GM18517 (cell line): Measurements from ENCODE around the gene SETD4.
"Not testable (repeated sequence)": the region's sequence is repeated elsewhere in the genome, so short reads cannot be mapped to it uniquely, and the experiment has no call there.

Source experiments
- ATAC-seq: cut with Tn5 transposase; IDR thresholded peaks from one replicate; pipeline ENCODE4 v1.9.1; 2021; ENCODE audit warnings: mild to moderate bottlenecking, moderate library complexity; ENCODE audit not compliant: unreplicated experiment

Gene SETD4

GRCh38 chr21:36079010-36079649, 18.8 kb upstream of the SETD4 start:
- no peak for ATAC-seq

GRCh38 chr21:36077758-36078157, 17.4 kb upstream of the SETD4 start:
- ATAC-seq = no peak

GRCh38 chr21:36076878-36077655, 16.7 kb upstream of the SETD4 start:
- no peak for ATAC-seq

GRCh38 chr21:36075953-36076352, 15.6 kb upstream of the SETD4 start:
- no peak for ATAC-seq

- no peak for ATAC-seq
Measured at GRCh38 chr21:36075171-36075570, 14.8 kb upstream of the SETD4 start.

GRCh38 chr21:36073911-36074310, 13.6 kb upstream of the SETD4 start:
- ATAC-seq = not testable (repeated sequence)

GRCh38 chr21:36073181-36073580, 12.9 kb upstream of the SETD4 start:
- ATAC-seq = no peak

- ATAC-seq = no peak
Measured at GRCh38 chr21:36072453-36073162, 12.3 kb upstream of the SETD4 start.

GRCh38 chr21:36070999-36071398, 10.7 kb upstream of the SETD4 start:
- ATAC-seq = no peak

- ATAC-seq = peak; percentile 96
Measured at GRCh38 chr21:36069713-36070583, 9.6 kb upstream of the SETD4 start, which contains the start of gene CBR1. CBR1 (plus strand) TSS chr21:36070024; CDS start chr21:36070116, 92 bp downstream.

GRCh38 chr21:36068748-36069398, 8.5 kb upstream of the SETD4 start:
- no peak for ATAC-seq

GRCh38 chr21:36065497-36066036, 5.2 kb upstream of the SETD4 start:
- no peak for ATAC-seq

GRCh38 chr21:36064085-36064460, 3.7 kb upstream of the SETD4 start:
- no peak for ATAC-seq

- no peak for ATAC-seq
Measured at GRCh38 chr21:36063375-36064084, 3.2 kb upstream of the SETD4 start.

GRCh38 chr21:36061445-36061844, 1.1 kb upstream of the SETD4 start:
- no peak for ATAC-seq

- peak; percentile 45 for ATAC-seq
Measured at GRCh38 chr21:36059823-36060158, 535 bp downstream of the SETD4 start.

- ATAC-seq = no peak
Measured at GRCh38 chr21:36055551-36055950, 4.8 kb downstream of the SETD4 start.

GRCh38 chr21:36053715-36054062, 6.6 kb downstream of the SETD4 start:
- ATAC-seq = no peak

GRCh38 chr21:36052860-36053714, 7.2 kb downstream of the SETD4 start:
- no peak for ATAC-seq
